Tibial artery (tissue), 4 donors: ENCODE data around the gene SMAD6.
A peak's percentile ranks its signal among the peaks of the same experiment; 100 is the strongest.
"Not testable (repeated sequence)": the region's sequence is repeated elsewhere in the genome, so short reads cannot be mapped to it uniquely, and the experiment has no call there.

Experiments used
- DNase-seq, 2 donors: peaks; one replicate each; pipeline ENCODE4 v3.0.0-alpha.2; 2019
- H3K27ac ChIP-seq, 2 donors: fragments of 200-600 bp; sonication (generic) in 1 of 2; 1 replicate in 1 of 2; 2 replicates in 1 of 2; pipeline ENCODE4 v1.5.1; 2018 to 2019; ENCODE audit warnings: mild to moderate bottlenecking in 1 of 2
- H3K27me3 ChIP-seq, 2 donors: fragments of 200-600 bp; sonication (generic) in 1 of 2; one replicate each; pipeline versions ENCODE4 v1.5.1 to v1.6.0; 2016 to 2019
- H3K36me3 ChIP-seq, 3 donors: fragments of 200-600 bp; sonication (generic) in 2 of 3; one replicate each; pipeline ENCODE4 v1.5.1; 2016 to 2019; ENCODE audit warnings: mild to moderate bottlenecking in 2 of 3
- H3K4me1 ChIP-seq, 4 donors: fragments of 200-600 bp; sonication (generic) in 2 of 4; 1 replicate in 3 of 4; 2 replicates in 1 of 4; pipeline ENCODE4 v1.5.1; 2016 to 2019
- H3K4me3 ChIP-seq, 2 donors: fragments of 200-600 bp; sonication (generic) in 1 of 2; 1 replicate in 1 of 2; 2 replicates in 1 of 2; pipeline ENCODE4 v1.5.1; 2018 to 2019; ENCODE audit warnings: mild to moderate bottlenecking in 2 of 2
- H3K9me3 ChIP-seq, 3 donors: fragments of 200-600 bp; sonication (generic) in 1 of 3; one replicate each; pipeline ENCODE4 v1.5.1; 2016 to 2019
- intact Hi-C: fragments of 100-400 bp; cut with DNase I; formaldehyde crosslinking; loops from one replicate; pipeline ENCODE4 v1.15.0; 2023; ENCODE audit warnings: low total_unique reads
- TF ChIP-seq, protein P1 (sequence below), 2 experiments: fragments of 200-600 bp in 1 of 2; fragments of 450-650 bp in 1 of 2; IDR thresholded peaks; one replicate each; pipeline ENCODE4 v1.5.1; 2017 to 2019; ENCODE audit warnings: antibody characterized with exemption in 2 of 2, mild to moderate bottlenecking in 1 of 2, moderate library complexity in 1 of 2

Gene SMAD6

GRCh38 chr15:66826507-66826906 is 124.5 kb downstream of the SMAD6 start:
- Histone ChIP-seq H3K9me3 (no peaks in the 10 kb centered on the region), H3K36me3 (no peaks in the 10 kb centered on the region), H3K27ac (no peak overlapping the region), H3K27me3 (no peaks in the 10 kb centered on the region), H3K4me3 (no peak overlapping the region), H3K4me1 (no peaks in the 10 kb centered on the region)
- peak in 1 of 2 donors; percentile 24 for DNase-seq
- intact Hi-C loops: no loop called here
- TF ChIP-seq, protein P1, sequence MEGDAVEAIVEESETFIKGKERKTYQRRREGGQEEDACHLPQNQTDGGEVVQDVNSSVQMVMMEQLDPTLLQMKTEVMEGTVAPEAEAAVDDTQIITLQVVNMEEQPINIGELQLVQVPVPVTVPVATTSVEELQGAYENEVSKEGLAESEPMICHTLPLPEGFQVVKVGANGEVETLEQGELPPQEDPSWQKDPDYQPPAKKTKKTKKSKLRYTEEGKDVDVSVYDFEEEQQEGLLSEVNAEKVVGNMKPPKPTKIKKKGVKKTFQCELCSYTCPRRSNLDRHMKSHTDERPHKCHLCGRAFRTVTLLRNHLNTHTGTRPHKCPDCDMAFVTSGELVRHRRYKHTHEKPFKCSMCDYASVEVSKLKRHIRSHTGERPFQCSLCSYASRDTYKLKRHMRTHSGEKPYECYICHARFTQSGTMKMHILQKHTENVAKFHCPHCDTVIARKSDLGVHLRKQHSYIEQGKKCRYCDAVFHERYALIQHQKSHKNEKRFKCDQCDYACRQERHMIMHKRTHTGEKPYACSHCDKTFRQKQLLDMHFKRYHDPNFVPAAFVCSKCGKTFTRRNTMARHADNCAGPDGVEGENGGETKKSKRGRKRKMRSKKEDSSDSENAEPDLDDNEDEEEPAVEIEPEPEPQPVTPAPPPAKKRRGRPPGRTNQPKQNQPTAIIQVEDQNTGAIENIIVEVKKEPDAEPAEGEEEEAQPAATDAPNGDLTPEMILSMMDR (IDR thresholded peaks at IDR 0.05): no peak

DNA sequence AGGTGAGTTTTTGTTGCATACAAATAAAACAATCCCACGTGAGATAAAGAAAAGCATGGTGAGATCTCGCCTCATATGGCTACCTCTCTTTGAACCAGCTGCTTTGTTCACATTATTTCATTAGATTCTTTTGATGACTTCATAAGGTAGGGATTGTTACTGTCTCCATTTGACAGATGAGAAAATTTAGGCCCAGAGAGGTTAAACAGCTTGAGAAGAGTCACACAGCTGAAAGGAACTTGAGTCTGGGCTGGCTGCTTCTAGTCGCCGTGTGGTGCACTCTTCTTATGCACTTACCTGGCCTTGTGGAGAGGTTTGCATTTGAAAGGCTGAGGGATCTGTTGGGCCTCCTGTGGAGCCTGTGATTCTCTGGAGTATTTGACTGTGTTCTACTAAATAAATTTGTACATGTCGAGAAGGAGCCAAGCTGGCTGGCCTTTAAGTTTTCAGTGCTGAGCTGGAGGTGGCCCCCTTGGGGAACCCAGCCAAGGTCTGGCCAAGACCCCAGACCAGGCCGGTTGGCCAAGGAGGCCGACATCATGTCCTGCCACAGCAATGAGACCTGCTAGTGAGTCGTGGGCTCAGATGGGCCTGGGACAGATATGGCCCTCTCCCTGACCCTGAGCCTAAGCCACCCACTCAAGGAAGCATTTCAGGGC is 125.1 kb downstream of the SMAD6 start:
- intact Hi-C loops: no loop called here
- H3K4me1 ChIP-seq: no peaks in the 10 kb centered on the region
- no peaks in the 10 kb centered on the region for H3K9me3 ChIP-seq
- TF ChIP-seq, protein P1 (IDR thresholded peaks at IDR 0.05): no peak
- H3K27ac ChIP-seq: no peak overlapping the region
- no peaks in the 10 kb centered on the region for H3K27me3 ChIP-seq
- no peaks in the 10 kb centered on the region for H3K36me3 ChIP-seq
- H3K4me3 ChIP-seq: no peak overlapping the region
- peak in 1 of 2 donors; percentile 9 for DNase-seq

DNA sequence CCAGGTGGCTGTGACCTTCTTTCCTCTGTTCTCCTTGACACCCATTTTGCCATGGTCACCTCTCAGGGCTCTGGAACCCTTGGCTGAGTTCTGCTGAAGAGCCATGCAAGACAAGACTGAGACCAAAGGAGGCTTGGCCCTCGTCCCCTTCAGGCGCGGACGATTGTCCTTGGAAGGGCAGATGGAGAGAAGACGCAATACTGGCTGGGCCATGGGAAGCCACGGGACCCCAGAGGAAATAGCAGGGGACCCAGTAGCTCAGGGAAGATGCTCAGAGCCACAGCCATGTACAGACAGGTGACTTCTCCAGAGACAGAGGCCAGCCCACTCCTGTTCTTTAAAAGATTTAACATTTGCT is 125.6 kb downstream of the SMAD6 start:
- peak in 1 of 2 donors; percentile 48 for DNase-seq
- Histone ChIP-seq H3K27me3 (no peaks in the 10 kb centered on the region), H3K4me1 (no peaks in the 10 kb centered on the region), H3K27ac (no peak overlapping the region), H3K9me3 (no peaks in the 10 kb centered on the region), H3K4me3 (no peak overlapping the region), H3K36me3 (no peaks in the 10 kb centered on the region)
- intact Hi-C loops: no loop called here
- TF ChIP-seq, protein P1 (IDR thresholded peaks at IDR 0.05): no peak

DNA sequence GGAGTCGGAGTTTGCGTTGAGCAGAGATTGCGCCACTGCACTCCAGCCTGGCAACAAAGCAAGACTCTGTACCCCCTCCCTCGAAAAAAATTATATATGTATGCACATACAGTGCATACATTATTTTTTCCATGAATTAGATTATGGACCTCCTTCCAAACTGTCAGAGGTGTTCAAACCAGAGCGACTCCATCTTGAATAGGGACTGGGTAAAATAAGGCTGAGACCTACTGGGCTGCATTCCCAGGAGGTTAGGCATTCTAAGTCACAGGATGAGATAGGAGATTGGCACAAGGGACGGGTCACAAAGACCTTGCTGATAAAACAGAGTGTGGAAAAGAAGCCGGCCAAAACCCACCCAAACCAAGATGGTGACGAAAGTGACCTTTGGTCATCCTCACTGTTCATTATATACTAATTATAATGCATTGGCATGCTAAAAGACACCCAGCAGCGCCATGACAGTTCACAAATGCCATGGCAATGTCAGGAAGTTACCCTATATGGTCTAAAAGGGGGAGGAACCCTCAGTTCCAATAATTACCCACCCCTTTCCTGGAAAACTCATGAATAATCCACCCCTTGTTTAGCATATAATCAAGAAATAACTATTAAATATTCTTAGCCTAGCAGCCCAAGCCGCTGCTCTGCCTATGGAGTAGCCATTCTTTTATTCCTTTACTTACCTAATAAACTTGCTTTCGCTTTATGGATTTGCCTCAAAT is 126.9 kb downstream of the SMAD6 start:
- peak in 1 of 2 donors; percentile 20 for DNase-seq
- H3K36me3 ChIP-seq, intact Hi-C loops, H3K27ac ChIP-seq, H3K9me3 ChIP-seq, H3K27me3 ChIP-seq, H3K4me3 ChIP-seq, H3K4me1 ChIP-seq: not testable (repeated sequence)

DNA sequence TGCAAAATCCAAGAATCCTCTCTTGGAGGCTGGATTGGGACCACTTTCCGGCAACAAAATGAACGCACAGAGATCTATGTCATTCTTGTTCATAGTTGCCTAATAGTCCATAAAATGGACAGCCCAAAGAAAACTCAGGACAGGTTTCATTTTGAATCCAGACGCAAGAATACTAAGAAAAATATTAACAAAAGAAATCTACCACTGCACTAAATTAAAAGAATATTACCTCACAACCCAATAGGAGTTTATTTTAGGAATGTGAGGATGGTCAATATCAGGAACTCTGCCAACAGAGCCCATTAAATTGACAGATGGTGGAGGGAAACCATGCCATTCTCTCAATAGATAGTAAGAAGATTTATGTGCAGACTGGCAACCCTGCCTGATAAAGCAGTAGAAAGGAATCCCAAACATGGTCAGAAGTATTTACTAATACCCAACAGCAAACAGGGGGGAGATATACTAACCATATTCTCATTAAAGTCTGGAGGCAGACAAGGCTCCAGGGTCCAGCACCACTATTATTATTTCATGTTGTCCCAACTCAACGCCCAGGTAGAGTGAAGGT is 127.6 kb downstream of the SMAD6 start:
- Histone ChIP-seq H3K27me3 (no peaks in the 10 kb centered on the region), H3K4me3 (no peak overlapping the region), H3K27ac (no peak overlapping the region), H3K9me3 (no peaks in the 10 kb centered on the region), H3K4me1 (no peaks in the 10 kb centered on the region), H3K36me3 (no peaks in the 10 kb centered on the region)
- DNase-seq: no peak
- TF ChIP-seq, protein P1 (IDR thresholded peaks at IDR 0.05): no peak
- intact Hi-C loops: no loop called here

DNA sequence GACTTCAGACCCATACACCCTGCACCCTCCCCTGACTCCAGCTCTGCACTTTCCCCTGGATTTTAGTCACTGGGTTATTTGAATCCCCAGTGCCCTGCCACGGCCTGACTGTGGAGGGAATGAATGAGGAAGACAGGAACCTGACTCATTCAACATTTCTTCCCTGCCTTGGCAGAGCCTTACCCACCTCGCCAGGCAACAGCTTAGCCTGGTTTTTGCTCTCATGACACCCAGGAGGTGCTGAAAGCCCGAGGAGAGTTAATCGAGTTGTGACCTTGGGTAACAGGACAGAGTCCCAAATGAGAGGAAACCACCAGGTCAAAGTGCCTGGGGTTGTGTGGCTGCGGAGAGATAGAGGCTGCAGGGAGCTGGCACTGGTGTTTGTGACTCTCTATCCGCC is 128.3 kb downstream of the SMAD6 start:
- DNase-seq: peak in 1 of 2 donors; percentile 27
- no peaks in the 10 kb centered on the region for H3K4me1 ChIP-seq
- TF ChIP-seq, protein P1 (IDR thresholded peaks at IDR 0.05): no peak
- no peaks in the 10 kb centered on the region for H3K9me3 ChIP-seq
- H3K27ac ChIP-seq: no peak overlapping the region
- H3K27me3 ChIP-seq: no peaks in the 10 kb centered on the region
- intact Hi-C loops: no loop called here
- H3K4me3 ChIP-seq: no peak overlapping the region
- no peaks in the 10 kb centered on the region for H3K36me3 ChIP-seq
